ENCODE measurements around the gene MAGI2.

MAGI2 gene

DNA sequence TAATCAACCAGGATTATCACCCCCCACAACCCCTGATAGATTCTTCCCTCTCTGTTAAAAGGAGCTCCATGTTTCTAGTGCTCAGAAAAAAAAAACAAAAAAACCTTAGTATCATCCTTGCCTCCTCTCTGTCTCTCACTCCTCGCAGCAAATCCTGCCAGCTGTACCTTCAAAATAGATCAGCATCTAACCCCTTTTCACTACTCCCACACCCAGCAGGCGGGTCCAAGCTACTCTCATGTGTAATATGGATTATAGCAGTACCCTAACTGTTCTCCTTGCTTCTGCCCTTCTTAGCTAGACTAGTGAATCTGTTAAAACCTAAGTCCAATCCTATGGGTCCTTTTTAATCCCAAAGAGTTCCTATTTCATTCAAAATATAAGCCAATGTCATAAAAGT, 667.4 kb downstream of the MAGI2 start:
- DNase-seq (ENCODE audit: low spot score): no peak

DNA sequence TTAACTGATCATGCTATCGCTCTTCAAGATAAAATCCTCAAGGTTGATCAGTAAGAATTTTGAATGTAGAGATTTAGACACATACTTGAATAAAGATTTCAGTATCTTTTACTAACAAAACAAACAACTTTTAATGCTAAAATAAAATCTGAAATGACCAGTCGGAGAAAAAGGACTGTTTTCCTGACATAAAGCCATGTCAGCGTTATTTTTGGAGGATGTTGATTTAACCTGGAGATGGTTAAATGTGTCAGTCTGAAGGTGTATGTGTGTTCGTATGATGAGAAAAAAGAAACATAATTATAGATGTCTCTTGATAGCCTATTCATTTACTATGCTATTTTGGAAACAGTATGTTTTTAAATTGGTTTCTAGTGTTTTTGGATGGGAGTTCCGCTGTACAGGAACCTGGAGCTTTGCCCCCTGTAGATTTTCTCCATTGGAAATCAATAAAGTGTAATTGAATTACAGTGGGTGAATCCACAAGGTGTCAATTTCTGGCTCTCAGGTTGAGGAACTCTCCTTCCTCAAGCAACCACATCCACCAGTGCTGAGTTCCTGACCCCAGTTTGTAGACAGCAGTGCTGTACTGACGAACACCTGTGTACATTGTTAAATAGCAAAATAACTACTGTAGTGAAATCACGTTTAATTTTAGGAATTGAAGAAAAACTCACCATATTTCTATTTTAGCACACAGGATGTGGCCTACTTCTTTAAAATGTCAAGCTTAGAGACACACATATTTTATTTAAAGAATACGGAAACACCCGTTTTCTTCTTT, 670.1 kb downstream of the MAGI2 start:
- no peak for DNase-seq (ENCODE audit: low spot score)

GRCh38 chr7:78780560-78780959, 672.9 kb downstream of the MAGI2 start:
- no peak for DNase-seq (ENCODE audit: low spot score)

DNA sequence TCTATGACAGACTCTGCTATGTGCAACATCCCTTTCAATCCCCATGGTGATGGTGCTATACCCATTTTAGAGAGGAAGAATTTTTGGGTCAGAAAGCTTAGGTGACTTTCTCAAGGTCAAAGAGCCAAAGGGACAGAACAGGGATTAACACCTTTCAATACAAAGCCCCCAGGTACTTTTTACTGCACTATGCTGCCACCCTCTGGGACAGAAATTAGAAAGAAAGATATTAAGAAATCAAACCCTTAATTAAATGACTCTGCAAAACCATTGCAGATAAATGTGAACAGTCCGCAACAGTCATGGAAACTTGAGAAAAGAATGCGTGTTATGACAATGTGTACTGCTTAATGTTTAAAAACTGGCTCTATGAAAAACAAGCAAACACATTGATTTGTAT, 673.7 kb downstream of the MAGI2 start:
- no peak for DNase-seq (ENCODE audit: low spot score)

DNA sequence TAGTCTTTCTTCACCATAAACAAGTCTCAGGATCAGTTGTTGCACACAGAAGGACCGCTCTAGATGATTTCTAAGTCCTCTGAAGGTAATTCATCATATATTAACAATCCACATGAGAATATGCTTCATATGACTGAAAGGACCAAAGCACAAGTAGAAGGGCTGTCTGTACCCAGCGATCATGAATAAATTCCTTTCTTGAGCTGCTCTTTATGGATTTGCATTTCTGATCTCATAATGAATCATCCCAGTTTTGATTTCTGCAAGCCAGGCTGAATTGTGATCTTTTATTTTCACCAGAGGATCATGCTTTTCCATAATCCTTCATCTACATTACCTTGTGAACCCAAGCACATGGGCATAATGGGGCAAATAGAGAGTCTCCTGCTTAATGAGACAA, 675.6 kb downstream of the MAGI2 start:
- no peak for DNase-seq (ENCODE audit: low spot score)

GRCh38 chr7:78770422-78771410, 682.8 kb downstream of the MAGI2 start:
- DNase-seq (ENCODE audit: low spot score): peak; percentile 58

GRCh38 chr7:78769481-78770101, 683.9 kb downstream of the MAGI2 start:
- peak; percentile 63 for DNase-seq (ENCODE audit: low spot score)

DNA sequence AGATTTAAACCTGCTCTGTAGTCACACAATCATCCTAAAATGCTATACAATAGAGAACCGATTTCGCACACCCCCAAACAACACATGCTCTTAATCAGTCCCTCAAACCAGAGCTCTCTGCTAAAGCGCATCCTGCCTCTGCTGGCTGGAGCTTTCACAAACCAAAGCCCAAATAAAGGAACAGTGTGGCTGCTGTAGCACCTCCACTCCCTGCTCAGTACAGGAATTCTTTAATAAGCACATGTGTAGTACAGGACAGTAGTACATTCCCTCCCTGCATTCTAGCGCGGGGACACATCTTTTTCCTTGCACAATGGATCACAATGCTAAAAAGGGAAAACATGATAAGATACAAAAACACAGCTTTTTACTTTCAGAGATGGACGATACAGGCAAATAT, 684.6 kb downstream of the MAGI2 start:
- DNase-seq (ENCODE audit: low spot score): peak; percentile 58

GRCh38 chr7:78765943-78766729, 687.3 kb downstream of the MAGI2 start:
- DNase-seq (ENCODE audit: low spot score): no peak

DNA sequence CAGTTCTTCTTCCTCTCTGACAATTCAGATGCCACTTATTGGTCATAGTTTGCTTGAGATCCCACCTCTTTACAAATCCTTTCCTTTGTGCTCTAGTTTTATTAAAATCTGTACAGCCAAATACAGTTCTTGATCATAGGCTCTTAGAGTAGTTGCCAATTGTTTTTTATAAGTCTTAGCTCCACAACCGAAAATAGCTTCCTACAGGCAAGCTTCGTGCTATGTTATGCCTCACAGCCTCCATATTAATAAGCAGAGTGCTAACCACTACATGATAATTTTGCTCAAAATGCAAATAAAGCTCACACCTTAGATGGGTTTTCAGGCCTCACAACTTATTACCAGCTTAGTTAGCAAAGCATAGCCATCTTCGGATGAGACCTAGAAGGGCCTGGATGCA, 688.9 kb downstream of the MAGI2 start:
- DNase-seq (ENCODE audit: low spot score): no peak

DNA sequence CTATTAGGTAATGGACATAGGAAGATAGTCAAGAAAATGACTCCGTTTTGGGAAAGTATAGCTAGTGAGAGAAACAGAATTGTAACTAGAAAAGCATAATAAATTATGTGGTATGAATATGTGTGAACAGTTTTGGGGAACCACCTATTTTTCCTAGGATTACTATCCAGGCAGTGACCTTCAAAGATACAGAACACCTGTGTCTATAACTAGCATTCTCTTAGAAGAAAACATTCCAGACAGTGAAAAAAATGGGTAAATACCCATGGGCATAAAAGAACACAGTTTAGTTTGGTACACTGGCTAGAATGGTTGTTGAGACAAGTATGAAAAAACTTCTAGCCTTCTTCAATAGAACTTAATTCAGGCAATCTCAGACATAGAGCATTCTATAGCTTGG, 690.8 kb downstream of the MAGI2 start:
- DNase-seq (ENCODE audit: low spot score): no peak

GRCh38 chr7:78760620-78761355, 692.7 kb downstream of the MAGI2 start:
- DNase-seq (ENCODE audit: low spot score): no peak

DNA sequence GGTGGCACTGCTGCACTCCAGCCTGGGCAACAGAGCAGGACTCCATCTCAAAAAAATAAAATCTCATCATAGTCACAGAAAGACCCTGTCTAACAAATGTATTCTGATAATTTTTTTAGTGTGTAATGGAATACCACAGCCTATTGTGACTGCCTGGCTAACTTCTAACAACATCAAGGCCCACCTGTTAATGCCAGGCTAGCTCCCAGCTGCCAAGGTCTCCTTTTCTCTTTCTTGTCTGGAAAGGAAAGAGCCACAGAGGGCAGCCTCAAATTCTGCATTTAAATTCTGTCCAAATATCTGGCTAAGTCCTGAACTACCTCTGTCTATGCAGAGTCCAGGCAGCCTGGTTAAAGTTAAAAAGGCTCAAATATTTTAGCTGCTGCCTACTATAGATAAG, 700.9 kb downstream of the MAGI2 start:
- DNase-seq (ENCODE audit: low spot score): no peak

DNA sequence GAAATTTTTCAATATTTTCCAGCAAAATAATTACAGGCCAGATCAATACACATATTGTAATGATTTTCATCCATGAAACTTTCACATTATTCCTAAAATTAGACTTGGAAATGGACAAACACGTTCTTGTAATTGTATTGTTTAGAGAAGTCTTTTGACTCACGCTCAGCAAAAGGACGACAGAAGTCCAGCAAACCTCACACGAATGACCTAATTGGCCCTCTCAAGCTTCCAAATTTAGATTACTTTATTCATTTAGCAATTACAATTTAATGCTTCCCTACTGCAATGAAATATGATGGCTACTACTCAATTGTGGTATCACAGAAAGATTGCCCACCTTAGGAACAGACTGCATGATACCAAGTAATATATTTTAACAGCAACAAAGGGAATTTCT, 702.2 kb downstream of the MAGI2 start:
- no peak for DNase-seq (ENCODE audit: low spot score)

DNA sequence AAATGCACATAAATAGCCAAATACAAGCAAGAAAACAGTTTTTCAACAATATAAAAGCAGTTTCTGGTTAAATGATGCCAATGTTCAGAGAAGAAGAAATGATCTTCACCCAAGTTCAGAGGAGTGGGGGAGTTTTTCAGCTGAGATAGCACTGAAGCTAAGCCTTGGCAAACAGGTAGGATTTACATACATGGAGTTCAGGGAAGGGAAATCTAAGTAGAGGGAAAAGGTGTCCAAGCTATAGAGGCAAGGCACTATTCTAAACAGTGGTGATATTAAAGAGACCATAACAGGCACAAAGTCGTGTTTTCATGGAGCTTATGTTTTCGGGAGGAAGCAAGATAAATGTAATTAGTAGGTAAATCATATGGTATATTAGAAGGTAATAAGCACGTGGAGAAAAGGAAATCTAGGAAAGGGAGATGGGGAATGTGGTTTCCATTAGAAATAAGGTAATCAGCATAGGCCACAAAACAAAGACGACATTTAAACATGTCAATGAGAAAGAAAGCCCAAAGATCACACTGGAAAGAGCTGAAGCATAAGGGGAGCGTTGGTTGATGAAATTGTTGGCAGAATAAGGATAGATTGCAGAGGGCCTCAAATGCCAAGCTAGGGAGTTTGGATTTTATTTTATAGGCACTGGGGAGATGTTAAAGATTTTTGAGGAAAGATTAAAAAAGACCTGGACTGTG, 704.3 kb downstream of the MAGI2 start:
- DNase-seq (ENCODE audit: low spot score): no peak

- no peak for DNase-seq (ENCODE audit: low spot score)
Observed at GRCh38 chr7:78747592-78747991, 705.9 kb downstream of the MAGI2 start.

GRCh38 chr7:78746301-78746700, 707.2 kb downstream of the MAGI2 start:
- no peak for DNase-seq (ENCODE audit: low spot score)

DNA sequence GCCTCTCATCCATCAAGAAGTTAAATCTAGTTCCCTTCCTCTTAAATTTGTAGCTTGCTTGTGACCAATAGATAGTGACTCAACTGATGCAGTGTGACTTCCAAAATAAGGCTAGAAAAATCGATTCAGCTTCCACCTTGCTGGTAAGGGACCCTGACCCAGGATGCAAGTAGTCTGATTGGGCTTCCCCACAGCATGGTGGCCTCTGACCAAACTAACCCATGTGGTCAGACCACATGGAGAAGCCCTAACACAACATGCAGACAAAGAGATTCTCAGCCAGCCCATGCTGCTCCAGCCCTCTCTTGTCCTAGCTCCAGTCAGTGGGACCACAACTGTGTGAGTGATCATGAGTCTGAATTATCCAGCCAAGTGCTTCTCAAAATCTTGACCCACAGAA, 710.8 kb downstream of the MAGI2 start:
- no peak for DNase-seq (ENCODE audit: low spot score)

GRCh38 chr7:78736548-78736947, 716.9 kb downstream of the MAGI2 start:
- no peak for DNase-seq (ENCODE audit: low spot score)

DNA sequence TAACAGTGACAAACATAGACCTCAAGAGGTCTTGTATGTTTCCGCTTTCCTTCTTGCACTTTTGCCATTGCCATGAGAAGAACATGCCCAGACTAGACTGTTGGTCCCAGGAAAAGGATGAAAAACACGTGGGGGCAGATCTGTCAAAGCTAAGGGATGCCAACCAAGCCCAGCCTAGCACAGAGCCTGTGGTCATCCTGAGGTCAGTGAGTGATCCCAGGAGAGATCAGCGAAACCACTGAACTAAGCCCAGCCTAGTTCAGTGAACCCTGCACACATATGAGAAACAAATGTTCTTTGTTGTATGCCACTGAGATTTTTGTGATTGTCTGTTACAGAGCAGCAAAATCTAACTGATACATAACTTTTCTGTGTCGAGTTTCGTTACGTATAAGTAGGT, 718.8 kb downstream of the MAGI2 start:
- no peak for DNase-seq (ENCODE audit: low spot score)

- DNase-seq (ENCODE audit: low spot score): no peak
Observed at GRCh38 chr7:78720066-78720465, 733.4 kb downstream of the MAGI2 start.
